GM21360 (cell line): ENCODE measurements around the gene RFPL2.
"Not testable (repeated sequence)": the region's sequence is repeated elsewhere in the genome, so short reads cannot be mapped to it uniquely, and the experiment has no call there.

Experiments
- ATAC-seq: cut with Tn5 transposase; IDR thresholded peaks from one replicate; pipeline ENCODE4 v1.9.1; 2021; ENCODE audit warnings: mild to moderate bottlenecking, moderate library complexity; ENCODE audit not compliant: unreplicated experiment

The RFPL2 gene

GRCh38 chr22:32206774-32207758 is 2.2 kb upstream of the RFPL2 start:
- ATAC-seq = no peak

DNA sequence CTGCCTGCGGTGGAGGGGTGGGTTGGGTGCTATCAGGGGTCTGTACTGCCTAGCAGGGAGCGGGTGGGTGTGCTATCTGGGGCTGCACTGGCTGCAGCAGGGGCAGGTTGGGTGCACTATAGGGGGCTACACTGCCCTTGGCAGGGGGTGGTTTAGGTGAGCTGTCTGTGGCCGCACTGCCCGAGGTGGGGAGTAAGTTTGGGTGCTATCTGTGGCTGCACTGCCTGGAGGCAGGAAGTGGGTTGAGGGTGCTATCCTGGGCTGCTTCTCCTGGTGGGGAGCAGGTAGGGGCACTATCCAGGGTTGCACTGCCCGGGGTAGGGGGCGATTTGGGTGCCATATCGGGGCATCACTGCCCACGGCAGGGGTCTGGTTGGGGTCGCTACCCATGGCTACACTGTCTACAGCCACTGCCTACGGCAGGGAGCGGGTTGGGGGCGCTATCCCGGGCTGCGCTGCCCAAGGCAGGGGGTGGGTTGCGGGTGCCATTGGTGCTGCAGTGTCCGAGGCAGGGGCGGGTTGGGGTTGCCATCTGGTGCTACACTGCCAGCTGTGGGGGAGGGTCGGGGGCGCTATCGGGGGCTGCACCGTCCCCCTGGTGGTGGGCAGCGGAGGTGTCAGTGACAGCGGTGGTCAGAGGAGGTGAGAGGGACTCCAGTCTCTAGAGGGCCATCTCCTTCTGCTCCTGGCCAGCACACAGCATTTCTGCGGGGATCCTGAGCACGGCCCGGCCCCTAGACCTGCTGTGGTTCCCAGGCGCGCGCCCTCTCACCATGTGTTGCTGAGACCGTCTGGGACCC is 1.3 kb upstream of the RFPL2 start:
- ATAC-seq = no peak

DNA sequence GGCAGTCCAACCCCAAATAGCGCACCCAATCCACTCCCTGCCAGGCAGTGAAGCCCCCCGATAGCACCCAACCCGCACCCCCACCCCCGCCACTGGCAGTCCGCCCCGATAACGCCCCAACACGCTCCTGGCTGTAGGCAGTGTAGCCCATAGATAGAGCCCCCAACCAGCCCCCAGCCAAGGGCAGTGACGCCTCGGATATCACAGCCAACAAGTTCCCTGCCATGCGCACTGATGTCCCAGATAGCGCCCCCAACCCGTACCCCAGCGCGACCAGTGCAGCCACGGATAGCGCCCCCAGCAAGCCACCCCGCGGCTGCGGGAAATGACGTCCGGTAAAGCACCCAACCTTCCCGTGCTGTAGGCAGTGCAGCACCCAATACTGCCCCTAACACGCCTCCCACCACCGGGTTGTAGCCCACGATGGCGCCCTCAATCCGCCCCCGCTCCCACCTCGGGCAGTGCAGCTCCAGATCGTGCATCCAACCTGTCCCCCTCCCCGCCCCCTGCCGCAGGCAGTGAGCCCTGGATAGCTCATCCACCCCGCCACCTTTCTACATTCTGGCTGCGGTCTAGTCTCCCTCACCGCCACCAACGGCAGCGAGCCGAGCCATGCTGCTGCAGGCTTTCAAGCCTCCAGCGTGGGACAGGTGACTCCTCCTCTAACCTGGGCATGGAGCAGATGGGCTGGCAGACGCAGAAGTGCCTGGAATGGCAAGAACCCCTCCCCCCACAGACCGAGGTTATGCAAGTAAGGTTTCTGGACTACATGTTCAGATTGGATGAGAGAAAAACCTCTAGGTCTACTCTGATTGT is 625 bp downstream of the RFPL2 start:
- ATAC-seq = no peak

DNA sequence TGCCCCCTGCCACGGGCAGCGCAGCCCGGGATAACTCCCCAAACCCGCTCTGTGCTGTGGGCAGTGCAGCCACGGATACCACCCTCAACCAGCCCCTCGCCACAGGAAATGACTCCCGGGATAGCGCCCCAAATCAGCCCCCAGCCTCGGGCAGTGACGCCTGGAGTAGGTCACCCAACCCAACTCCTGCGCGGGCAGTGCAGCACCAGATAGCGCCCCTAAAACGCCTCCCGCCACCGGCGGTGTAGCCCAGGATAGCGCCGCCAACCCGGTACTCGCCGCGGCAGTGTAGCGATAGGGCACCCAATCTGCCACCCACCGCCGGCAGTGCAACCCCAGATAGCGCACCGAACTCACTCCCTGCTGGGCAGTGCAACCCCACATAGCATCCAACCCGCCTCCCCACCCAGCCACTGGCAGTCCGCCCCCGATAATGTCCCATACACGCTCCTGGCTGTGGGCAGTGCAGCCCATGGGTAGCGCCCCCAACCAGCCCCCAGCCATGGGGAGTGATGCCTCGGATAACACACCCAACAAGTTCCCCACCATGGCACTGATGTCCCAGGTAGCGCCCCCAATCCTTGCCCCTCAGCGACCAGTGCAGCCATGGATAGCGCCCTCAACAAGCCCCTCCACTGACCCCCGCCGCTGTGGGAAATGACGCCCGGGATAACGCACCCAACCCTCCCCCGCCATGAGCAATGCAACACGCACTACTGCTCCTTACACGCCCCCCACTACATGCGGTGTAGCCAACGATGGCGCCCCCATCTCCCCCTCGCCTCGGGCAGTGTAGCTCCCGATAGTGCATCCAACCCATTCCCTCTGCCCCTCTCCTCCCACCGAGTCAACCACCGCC is 1.5 kb downstream of the RFPL2 start:
- ATAC-seq = no peak

DNA sequence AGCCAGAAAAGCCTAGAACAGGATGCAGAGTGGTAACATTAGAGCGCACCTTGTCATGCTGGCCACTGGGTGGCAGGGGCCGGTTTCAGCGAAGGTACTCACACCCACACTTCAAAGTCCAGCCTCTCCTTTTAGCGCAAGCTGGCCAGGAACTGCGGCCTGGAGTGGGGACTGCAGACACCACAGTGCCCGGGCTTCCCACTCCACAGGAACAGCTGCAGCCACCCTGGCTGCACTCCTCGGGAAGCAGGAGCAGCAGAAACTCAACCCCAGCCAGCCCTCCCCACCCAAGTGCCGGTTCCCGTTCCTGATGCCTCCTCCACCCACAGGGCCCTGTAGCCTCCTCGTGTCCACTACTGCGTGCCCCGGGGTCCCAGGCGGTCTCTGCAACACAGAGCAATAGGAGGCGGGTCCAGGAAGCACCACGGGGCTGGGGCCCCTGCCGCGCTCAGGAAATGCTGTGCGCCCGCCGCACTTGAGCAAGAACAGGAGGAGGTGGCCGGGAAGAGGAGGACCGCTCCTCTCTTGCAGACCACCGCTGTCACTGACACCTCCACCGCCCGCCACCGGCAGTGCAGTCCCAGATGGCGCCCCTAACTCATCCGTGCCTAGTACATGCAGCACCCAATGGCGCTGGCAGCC is 2.2 kb downstream of the RFPL2 start:
- no peak for ATAC-seq

GRCh38 chr22:32202161-32202538 is 2.7 kb downstream of the RFPL2 start:
- no peak for ATAC-seq

DNA sequence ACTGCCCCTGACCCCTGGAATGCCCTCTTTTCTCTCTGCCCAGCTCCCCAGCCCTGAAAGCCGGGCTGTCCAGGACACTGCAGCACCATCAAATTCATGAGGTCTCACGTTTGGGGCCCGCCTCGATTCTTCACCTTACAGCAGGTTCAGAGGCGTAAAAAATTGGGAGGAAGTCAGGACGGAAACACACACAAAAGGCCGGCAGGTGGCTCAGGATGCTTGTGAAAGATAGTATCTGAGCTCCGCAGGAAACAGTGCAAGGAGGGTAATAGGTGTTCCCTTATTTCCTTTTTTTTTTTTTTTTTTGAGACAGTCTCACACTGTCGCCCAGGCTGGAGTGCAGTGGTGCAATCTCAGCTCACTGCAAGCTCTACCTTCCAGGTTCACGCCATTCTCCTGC is 4.1 kb downstream of the RFPL2 start:
- no peak for ATAC-seq

GRCh38 chr22:32199961-32200360 is 4.9 kb downstream of the RFPL2 start:
- ATAC-seq = no peak

GRCh38 chr22:32199341-32199740 is 5.5 kb downstream of the RFPL2 start:
- no peak for ATAC-seq

GRCh38 chr22:32197553-32198226 is 7.2 kb downstream of the RFPL2 start:
- not testable (repeated sequence) for ATAC-seq

- ATAC-seq = not testable (repeated sequence)
Observed at GRCh38 chr22:32195900-32196299, 9.0 kb downstream of the RFPL2 start.

DNA sequence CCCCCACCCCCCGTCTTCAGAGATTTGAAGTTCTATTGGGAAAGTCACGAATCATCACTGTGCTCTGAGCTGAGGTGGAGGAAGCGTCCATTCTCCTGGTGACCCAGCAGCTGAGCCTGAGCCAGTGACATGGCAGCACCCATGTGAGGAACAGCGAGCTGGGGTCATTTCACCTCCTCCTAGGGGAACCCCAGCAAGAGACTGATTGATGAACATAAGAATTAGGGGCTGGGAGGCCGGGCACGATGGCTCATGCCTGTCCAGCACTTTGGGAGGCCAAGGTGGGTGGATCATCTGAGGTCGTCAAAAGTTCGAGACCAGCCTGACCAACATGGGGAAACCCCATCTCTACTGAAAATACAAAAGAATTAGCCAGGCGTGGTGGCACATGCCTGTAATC is 11.5 kb downstream of the RFPL2 start:
- ATAC-seq = not testable (repeated sequence)

DNA sequence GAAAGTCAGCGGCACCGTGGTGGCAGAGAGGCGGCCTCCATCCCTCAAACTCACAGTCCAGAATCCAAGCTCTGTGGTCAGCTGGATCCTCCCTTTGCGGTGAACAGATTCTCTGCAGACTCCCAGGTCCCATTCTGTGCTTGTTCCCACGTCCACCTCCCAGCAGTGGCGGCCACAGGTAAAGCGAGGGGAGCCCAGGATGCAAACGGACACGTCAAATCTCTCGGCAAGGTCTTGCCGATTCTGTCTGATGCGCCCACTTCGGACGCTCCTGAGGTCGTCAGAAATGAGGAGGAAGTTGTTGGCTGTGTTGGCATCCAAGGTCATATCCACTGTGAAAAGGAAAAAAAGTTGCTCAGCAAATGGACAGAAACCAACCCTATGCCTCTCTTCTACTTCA is 13.9 kb downstream of the RFPL2 start:
- not testable (repeated sequence) for ATAC-seq

- no peak for ATAC-seq
Observed at GRCh38 chr22:32185821-32186220, 19.1 kb downstream of the RFPL2 start.

- ATAC-seq = no peak
Observed at GRCh38 chr22:32183625-32184024, 21.2 kb downstream of the RFPL2 start.

GRCh38 chr22:32181043-32181442 is 23.8 kb downstream of the RFPL2 start:
- ATAC-seq = no peak

- ATAC-seq = no peak
Observed at GRCh38 chr22:32177221-32177765, 27.6 kb downstream of the RFPL2 start.
